ENCODE measurements around the gene USP50. TPM values are rescaled to one million over a fixed set of nuclear protein-coding genes. Genes with fewer than 3 reads are reported as not detected.
"Not testable (repeated sequence)": the region's sequence is repeated elsewhere in the genome, so short reads cannot be mapped to it uniquely, and the experiment has no call there.

The USP50 gene
- 0.13 TPM in 1 of 2 replicates, not detected in the other for total RNA-seq

DNA sequence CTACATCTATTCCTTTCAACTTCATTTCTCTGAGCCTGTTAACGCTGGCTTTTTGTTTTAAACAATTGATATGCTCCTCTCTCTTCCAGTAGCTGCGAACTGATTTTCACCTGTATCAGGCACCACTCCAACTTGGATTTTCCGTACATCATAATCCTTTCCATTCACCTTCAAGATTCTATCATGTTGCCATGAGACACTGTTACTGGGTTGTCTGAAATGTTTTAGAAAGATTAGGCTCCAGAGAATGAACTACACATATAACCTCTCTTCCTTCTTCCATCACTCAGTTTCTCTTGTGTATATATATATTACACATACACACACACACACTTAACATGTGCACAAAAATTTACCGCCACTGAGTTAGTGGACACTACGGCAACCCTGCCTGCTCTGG lies at the start of gene USP50:
Gene USP50 (minus strand): TSS at position 101 of the 400 bp plus-strand sequence. CDS start 141 bp downstream, outside the sequence.
- DNase-seq (ENCODE audit: low read depth, low spot score), result no peak

GRCh38 chr15:50594311-50594710 lies 47.8 kb upstream of the USP50 start:
- no peak for DNase-seq (ENCODE audit: low read depth, low spot score)

GRCh38 chr15:50593761-50594160 lies 47.3 kb upstream of the USP50 start:
- no peak for DNase-seq (ENCODE audit: low read depth, low spot score)

DNA sequence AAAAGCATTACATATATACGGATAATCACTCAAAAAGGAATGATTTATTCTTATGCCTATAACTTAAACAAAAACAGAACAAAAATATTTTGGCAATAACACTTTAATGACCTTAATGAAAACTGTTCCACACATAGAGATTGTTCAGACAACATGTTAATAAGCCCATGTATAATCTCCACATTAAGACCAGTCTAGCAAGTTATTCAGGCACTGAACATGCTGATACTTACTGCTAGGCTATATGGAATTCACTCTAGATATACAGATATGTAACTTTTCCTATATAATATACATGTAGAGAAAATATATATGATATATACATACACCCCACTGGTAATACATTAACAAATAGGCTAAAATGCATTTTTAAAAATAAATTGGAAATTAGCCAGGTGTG lies 43.8 kb upstream of the USP50 start:
- no peak for DNase-seq (ENCODE audit: low read depth, low spot score)

DNA sequence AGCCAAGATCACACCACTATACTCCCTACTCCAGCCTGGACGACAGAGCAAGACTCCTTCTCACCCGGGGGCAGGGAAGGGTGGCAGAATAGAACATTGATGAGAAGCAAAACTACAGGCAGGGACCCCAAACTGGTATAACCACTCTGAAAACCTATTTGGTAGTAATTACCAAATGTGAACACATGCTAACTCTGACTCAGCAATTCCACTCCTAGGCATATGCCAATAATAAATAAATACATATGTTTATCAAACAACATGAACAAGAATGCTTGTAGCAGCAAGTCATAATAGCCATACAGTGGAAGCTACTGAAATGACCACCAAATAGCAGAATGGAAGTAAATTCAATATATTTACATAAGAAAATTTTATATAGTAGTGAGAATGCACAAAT lies 31.0 kb upstream of the USP50 start:
- no peak for DNase-seq (ENCODE audit: low read depth, low spot score)

DNA sequence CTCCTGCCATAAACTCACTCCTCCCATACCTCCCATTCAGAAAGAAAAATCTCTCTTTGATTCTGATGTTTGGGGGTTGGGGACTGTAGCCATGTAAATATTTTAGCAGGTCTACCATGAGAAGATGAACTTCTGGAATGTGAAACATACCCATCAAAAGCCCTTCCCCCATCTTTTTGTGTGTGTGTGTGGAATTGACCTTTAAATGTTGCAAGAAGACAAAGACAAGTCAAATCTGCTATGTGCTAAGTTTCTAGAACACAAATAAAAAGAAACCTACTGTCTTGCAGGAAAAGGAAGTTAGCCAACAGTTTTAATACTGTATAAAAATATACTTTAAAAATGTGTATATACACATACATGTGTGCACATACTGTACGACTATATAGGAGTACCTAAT lies 29.7 kb upstream of the USP50 start:
- DNase-seq (ENCODE audit: low read depth, low spot score), result no peak

DNA sequence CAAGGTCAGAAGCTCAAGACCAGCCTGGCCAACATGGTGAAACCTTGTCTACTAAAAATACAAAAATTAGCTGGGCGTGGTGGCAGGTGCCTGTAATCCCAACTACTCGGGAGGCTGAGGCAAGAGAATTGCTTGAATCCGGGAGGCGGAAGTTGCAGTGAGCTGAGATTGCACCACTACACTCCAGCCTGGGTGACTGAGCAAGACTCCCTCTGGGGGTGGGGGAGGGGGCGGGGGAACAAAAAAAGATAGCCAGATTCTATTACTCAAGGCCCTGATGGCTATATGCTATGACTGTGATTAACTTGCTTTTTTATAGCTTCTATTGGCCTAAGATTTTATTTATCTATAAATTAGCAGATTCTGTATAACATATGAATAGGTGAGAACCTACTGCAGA lies 27.4 kb upstream of the USP50 start:
- not testable (repeated sequence) for DNase-seq (ENCODE audit: low read depth, low spot score)

DNA sequence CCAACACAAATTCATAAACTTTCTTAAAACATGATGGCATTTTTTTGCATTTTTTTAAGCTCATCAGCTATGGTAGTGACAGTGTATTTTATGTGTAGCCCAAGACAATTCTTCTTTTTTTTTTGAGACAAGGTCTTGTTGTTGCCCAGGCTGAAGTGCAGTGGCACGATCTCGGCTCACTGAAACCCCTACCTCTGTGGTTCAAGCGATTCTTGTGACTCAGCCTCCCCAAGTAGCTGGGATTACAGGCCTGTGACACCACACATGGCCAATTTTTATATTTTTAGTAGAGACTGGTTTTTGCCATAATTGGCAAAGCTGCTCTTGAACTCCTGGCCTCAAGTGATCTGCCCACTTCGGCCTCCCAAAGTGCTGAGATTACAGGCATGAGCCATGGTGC lies 17.3 kb upstream of the USP50 start:
- no peak for DNase-seq (ENCODE audit: low read depth, low spot score)

- no peak for DNase-seq (ENCODE audit: low read depth, low spot score)
These were observed 16.5 kb upstream of the USP50 start for GRCh38 chr15:50562735-50563640.

- no peak for DNase-seq (ENCODE audit: low read depth, low spot score)
These were observed 11.5 kb upstream of the USP50 start for GRCh38 chr15:50558012-50558411.

DNA sequence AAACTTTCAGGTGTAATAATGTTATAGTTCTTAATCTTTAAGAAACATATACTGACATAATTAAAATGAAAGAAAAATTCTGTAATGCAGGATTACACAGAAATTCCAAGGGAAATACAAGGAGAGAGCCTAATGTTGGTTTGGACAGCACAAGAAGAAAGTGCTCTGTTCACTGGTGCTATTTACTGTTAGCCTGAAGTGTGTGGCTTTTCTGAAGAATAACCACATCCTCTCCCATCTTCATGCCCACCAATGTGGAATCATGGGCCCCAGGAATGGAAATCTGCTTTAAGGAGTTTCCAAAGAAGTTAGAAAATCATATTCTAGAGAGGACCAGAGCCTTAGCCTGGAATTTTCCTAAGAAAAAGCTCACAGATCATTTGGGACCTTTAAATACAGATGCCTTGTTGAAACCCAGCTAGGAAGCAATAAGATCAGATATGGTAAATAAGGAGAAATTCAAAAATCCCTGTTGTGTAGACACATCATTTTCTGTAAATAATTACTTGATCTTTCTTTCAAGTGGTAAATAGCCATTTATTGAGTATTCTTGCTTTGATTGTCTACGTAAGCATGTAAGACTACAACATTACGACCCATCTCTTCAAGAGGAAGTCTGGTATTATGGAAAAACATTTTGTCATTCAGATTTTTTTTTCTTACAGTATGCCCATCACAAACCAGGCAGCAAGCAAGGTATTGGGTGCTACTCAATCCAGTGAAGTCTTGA lies 10.3 kb upstream of the USP50 start:
- no peak for DNase-seq (ENCODE audit: low read depth, low spot score)

DNA sequence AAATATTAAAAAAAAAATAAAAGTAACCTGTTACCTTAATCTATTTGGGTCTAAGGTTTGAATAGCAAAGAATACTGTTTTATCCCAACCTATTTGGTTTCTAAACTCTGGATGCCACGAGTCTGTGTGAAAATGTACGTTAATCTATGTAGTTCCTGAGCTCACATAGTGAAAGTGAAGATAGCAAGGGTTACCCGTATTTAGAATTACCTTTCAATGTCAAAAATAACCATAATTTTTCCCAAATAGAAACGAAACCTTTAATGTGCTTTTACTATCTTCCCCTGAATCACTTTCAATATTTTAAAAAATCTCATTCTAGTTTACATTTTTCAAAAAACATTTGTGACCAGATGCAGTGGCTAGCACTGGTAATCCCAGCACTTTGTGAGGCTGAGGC lies 5.8 kb upstream of the USP50 start:
- no peak for DNase-seq (ENCODE audit: low read depth, low spot score)

- DNase-seq (ENCODE audit: low read depth, low spot score), result no peak
These were observed 2.9 kb upstream of the USP50 start for GRCh38 chr15:50549326-50549725.

DNA sequence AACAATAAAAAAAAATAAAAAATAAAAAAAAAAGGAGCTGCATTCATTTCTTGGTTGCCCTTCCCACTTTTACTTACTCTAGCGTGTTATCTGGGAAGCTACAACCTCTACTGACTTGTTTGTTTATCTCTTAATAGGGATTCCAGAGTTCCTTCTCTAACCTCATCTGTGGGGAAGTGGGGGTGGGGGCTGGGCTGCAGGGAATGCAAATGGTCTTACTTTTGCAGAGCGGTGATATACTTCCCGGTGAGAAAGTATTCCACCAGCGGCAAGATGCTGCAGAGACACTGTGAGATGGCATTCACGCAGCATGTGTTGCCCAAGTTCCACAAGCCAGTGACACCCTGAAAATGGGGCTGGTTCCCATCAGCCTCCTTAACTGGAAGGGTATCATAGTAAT lies 2.1 kb downstream of the USP50 start:
- DNase-seq (ENCODE audit: low read depth, low spot score), result no peak

GRCh38 chr15:50543556-50543955 lies 2.9 kb downstream of the USP50 start:
- DNase-seq (ENCODE audit: low read depth, low spot score), result no peak

- DNase-seq (ENCODE audit: low read depth, low spot score), result no peak
These were observed 3.6 kb downstream of the USP50 start for GRCh38 chr15:50542887-50543210.

GRCh38 chr15:50531766-50532165 lies 14.7 kb downstream of the USP50 start:
- no peak for DNase-seq (ENCODE audit: low read depth, low spot score)

DNA sequence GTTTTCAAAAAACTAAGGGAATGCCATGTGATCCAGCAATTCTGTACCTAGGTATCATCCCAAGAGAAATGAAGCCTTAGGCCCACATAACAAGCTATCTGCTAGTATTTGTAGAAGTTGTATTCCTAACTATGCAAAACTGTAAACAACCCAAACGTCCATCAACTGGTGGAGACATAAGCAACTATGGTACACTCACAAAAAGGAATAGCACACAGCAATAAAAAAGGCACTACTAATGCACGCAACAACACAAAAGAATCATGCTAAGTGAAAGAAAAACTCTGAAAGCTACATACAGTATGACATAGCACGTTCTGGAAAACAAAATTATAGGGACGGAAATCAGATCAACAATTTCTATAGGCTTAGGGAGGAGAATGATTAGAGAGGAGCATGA lies 15.3 kb downstream of the USP50 start:
- DNase-seq (ENCODE audit: low read depth, low spot score), result no peak

GRCh38 chr15:50523851-50524251 lies 22.6 kb downstream of the USP50 start:
- DNase-seq (ENCODE audit: low read depth, low spot score), result no peak

DNA sequence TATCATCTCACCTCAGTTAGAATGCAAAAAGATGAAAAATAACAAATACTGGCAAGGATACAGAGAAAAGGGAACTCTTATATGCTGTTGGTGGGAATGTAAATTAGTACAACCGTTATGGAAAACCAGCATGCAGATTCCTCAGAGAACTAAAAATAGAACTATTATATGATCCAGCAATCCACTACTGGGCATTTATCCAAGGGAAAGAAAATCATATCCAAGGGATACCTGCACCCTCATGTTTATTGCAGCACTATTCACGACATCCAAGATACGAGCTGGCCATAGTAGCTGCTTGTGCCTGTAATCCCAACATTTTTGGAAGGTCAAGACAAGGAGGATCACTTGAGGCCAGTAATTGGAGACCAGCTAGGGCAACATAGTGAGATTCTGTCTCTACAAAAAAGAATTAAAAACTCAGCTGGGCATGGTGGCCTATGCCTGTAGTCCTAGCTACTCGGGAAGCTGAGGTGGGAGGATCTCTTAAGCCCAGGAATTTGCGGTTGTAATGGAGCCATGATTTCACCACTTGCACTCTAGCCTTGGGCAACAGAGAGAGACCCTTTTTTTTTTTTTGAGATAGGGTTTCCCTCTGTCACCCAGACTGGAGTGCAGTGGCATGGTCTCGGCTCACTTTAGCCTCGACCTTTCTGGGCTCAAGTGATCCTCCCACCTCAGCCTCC lies 26.6 kb downstream of the USP50 start:
- no peak for DNase-seq (ENCODE audit: low read depth, low spot score)

GRCh38 chr15:50513001-50513400 lies 33.5 kb downstream of the USP50 start:
- DNase-seq (ENCODE audit: low read depth, low spot score), result no peak

DNA sequence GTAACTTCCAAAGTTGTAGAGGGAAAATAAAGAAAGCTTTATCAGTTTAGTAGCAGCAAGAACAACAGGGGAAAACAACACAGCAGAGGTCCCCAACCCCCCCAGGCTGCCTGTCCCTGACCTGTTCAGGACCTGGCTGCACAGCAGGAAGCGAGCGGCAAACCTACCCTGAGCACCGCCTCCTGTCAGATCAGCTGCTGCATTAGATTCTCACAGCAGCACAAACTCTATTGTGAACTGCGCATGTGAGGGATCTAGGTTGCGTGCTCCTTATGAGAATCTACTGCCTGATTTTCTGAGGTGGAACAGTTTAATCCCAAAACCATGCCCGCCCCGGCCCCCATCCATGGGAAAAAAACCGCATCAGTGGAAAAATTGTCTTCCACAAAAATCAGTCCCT lies 40.3 kb downstream of the USP50 start:
- DNase-seq (ENCODE audit: low read depth, low spot score), result no peak
